HG03469 (cell line): Measurements from ENCODE around the gene CUL7.

Experiments used
- ATAC-seq: cut with Tn5 transposase; IDR thresholded peaks from one replicate; pipeline ENCODE4 v1.9.1; 2021; ENCODE audit warnings: mild to moderate bottlenecking, moderate library complexity, moderate number of reproducible peaks; ENCODE audit not compliant: unreplicated experiment

Gene CUL7

DNA sequence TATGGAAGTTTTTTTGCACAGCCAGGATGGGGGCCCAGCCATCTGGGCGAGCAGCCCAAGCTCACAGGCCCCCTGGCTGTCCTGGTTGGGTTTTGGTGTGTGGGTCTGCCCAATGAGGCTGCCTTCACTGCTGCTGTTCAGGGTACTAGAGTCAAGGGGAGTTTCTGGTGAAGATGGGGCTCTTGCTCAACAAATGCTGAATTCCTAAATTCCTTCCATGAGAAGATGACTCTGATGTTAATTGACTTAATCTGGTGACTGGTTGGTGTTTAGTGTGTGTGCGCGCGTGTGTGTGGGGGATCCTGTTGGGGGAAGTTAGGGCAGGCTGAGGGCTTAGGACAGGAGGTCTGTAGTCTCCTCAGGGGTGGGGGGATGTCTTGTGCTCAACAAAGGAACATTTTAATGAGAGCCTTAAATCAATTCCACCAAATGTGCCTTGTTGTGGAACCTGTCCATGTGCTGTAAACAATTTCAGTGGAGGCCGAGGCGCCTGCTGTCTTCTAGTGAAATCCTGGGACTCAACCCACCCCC is 24.4 kb upstream of the CUL7 start:
- no peak for ATAC-seq

DNA sequence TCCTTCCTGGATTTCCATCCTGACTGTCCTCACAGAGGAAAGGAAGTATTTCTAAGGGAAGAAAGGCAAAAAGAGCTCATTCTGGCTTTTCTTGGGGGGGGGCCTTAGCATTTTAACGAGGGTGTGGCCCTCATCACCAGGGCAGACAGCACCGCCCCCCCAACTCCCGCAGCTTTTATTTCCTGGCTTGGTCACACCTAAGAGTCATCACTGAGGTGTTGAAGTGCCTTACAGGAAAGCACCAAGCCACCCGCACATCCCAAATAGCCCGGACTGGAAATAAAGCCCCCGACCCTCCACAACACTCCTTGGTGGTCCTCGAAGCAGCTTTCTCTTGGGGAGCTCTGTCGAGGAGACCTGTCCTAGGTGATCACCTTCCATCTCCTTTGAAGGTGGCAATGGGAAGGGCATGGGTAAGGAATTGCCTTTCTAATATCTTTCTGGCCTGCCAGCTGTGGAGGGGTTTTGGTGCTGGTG is 23.7 kb upstream of the CUL7 start:
- no peak for ATAC-seq

DNA sequence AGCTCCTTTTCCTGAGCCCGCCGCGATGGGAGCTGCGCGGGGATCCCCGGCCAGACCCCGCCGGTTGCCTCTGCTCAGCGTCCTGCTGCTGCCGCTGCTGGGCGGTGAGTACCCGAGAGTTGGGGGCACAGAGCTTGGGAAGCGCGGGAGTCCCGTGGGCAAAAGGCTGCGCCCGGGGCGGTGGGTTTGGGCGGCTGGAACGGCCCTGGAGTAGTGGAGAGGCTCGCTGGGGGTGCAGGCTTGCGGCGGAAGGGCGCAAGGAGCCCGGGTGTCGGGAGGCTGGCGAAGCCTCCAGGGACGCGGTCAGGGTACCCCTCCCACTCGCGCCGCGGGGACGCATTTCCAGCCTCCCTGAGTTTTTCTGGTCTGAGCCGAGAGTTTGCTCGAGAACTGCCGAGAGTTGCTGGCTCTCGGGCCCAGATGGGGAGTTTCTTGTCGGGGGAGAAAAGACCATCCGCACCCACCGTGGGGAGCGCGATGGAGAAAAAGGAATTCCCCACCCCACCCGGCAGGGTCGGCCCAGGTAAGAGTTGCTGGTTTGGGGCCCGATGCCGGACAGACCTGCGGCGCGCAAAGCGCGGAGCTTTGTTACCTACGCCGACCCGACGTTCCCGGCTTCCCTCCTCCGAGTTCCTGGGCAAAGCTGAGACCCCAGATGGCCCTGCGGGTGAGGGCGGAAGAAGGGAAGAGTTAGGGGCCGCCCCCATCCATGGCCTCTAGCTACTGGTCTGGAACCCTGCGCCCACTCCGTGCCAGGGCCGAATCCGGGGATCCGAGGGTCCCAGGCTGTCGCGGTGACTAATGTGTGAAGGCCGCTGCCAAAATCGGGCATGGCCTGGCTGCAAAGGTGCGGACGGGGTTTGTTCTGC is 23.0 kb upstream of the CUL7 start:
- no peak for ATAC-seq

DNA sequence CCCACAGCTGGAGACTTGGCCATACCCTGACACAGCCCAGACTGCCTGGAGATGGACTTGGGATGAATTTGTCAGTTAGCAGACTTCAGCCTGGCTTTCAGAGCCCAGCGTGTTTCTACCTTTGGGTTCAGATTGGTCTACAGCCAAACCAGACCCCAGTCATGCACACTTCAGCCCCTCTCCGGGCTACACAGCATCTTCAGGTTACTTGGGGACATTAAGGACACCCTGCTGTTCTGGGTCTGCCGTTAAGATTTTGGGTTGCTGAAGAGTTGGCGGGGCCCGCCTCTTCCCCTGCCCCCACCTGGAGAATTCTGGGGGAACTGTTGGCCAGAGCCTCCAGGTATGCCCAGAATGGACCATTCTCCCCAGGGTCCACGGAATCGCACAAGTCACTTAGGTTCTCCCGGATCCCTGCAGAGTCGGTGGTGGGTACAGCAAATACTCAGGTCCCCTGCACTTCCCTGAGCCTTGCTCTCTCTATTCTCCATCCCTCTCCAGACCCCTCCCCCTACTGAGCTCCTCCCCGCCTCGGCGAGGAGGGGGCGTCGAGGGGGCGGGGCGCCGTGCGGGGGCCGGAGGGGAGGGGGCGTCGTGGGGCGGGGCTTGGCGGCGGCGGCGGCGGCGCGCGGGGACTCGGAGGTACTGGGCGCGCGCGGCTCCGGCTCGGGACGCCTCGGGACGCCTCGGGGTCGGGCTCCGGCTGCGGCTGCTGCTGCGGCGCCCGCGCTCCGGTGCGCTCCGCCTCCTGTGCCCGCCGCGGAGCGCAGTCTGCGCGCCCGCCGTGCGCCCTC is 22.2 kb upstream of the CUL7 start, which contains the start of gene PTK7:
Gene PTK7 (plus strand): TSS at position 645 of the 794 bp plus-strand sequence. CDS start 175 bp downstream, outside the sequence.
- ATAC-seq: no peak

DNA sequence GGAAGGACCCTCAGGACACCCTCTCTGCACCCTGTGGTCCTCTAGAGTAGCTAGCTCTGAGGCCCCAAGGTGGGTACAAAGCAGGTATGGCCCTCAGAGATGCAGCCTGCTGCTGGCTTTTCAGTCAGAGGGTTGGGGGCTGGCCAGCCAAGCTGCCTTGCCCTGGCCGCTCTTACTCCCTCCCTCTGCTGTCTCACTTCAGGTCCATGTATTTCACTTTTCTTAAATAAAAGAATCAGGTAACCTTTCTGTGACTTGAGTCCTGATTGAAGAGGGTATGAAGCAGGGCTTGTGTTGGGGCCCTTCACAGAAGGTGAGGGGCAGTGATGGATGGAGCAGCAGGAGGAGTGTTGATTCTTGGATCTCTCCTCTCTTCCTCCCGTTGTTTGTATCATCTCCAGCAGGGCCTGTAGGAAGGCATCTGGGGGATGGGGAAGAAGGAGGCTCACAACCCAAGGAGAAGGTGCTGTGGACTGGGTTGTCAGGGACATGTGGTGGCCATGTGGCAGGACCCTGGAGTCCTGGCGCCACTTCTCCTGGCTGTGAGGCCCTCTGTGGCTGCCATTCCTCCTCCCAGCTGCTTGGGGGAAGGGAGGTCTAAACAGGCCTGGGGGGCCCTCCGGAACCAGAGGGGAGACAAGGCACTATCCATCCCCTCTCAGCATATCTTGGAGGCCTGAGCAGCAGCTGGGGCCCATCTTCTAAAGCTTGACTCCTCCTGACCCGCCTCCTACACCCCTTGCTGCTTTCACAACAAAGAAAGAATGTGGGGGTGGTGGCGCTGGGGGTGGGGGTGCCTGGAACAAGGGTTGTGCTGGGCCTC is 21.4 kb upstream of the CUL7 start:
- no peak for ATAC-seq

DNA sequence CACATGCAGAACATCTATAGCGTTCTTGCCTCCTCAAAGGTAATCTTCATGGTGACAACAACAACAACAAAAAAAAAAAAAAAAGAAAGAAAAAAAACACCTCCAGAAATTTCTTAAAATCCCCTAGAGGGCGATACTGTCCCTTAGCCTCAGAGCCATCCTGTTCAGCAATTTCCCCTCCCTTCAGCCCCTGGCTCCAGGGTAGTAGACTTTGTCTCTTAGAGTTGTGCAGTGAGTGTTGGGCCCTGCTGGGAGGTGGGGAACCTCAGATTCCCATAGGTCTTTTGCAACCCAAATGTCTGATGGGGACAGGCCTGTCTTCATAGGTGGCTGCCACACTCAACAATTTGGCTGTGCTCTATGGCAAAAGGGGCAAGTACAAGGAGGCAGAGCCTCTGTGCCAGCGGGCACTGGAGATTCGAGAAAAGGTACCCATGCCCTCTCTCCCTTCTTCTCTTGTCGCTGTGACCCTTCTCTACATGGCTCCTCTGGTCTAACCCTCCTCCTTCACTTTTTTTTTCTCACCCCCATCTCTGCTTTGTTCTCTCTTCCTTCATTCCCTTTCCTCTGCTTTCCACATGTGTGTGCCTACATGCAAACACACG is 16.5 kb upstream of the CUL7 start:
- no peak for ATAC-seq

DNA sequence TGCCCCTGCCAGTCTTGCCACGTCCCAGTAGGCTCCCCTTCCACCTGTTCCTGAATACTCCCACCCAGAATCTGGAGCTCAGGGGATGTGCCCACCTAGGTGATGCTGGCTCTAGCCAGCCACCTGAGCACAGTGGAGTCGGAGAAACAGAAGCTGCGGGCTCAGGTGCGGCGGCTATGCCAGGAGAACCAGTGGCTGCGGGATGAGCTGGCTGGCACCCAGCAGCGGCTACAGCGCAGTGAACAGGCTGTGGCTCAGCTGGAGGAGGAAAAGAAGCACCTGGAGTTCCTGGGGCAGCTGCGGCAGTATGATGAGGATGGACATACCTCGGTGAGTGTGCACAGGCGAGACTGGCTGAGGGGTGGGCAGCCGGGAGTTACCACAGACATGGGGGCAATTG is 9.2 kb upstream of the CUL7 start:
- ATAC-seq: no peak

DNA sequence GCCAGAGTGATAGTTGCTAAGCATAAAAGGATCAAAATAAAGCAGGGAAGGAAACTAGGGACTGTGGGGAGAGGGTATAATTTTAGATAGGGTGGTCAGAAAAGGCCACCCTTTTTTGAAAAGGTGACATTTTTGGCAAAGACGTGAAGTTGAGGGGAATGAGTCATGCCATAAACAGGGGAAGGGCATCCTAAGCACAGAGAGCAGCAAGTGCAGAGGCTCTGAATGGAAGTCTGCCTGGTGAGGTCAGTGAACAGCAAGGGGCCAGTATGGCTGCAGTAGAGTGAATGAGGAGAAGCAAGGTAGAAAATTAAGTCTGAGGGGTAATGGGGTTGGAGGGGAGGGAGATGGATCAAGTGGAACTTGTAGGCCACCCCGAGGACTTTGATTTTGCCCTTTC is 8.2 kb upstream of the CUL7 start:
- ATAC-seq: no peak

DNA sequence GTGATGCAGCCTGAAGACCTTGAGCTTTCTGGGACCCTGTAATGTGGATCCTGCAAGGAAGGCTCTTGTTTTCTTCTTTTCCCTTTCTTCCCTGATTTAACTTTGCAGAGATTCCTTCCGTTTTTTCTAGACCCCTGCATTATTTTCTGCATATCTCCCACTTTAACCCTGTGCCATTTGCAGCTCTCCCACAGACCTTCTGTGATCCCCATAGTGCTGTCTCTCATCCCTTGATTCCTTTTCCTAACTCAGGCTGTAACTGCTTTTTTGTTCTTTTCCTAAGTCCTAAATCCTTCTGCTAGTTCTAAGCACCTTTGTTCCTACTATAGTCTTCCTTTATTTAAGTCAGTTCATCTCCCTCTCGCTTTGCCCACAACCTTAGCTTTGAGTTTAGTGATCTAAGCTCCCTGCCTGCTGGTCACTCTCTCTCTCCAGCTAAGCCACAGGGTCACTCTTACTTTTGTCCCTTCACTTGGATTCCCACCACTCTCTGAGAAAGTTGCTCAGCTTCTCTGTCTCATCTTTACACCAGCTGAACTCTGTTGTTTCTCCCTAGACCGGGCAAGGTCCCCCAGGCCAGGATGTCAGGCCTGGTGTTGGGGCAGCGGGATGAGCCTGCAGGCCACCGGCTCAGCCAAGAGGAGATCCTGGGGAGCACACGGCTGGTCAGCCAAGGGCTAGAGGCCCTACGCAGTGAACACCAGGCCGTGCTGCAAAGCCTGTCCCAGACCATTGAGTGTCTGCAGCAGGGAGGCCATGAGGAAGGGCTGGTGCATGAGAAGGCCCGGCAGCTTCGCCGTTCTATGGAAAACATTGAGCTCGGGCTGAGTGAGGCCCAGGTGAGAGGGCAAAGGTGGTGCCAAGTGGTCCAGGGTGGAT is 7.3 kb upstream of the CUL7 start:
- ATAC-seq: no peak

DNA sequence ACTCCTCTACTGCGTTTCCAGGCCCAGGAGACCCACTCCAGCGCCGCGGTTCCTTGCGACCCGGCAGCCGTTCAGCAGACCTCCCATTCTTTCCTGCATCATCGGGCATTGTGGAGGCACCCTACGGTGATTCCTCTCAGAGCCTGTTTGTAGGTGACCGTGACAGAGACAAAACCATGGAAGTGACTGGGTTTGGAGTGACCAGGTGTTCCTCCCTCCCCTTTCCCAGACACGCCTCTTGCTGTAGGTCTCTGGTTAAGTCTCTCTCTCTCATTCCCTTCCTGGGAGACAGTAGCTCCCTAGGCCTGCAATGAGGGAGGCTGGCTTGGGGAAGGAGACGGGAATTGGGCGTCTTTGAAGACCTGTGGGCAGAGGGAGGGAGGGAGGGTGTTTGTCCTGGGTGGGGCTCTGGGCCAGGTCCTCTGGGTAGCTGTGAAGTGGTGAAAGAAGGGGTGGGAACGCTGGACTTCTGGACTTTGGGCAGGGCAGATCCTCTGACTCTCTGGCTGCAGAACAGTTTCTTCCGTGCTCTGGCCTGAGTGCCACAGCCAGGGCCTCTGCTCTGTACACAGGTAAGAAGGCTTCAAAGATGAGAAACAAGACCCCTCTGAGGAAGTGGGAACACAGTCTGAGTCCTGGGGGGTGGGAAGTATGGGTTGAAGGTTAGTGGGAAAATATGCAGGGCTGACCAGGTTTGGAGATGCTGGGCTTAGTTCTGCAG is 6.5 kb upstream of the CUL7 start:
- peak; percentile 5 for ATAC-seq

DNA sequence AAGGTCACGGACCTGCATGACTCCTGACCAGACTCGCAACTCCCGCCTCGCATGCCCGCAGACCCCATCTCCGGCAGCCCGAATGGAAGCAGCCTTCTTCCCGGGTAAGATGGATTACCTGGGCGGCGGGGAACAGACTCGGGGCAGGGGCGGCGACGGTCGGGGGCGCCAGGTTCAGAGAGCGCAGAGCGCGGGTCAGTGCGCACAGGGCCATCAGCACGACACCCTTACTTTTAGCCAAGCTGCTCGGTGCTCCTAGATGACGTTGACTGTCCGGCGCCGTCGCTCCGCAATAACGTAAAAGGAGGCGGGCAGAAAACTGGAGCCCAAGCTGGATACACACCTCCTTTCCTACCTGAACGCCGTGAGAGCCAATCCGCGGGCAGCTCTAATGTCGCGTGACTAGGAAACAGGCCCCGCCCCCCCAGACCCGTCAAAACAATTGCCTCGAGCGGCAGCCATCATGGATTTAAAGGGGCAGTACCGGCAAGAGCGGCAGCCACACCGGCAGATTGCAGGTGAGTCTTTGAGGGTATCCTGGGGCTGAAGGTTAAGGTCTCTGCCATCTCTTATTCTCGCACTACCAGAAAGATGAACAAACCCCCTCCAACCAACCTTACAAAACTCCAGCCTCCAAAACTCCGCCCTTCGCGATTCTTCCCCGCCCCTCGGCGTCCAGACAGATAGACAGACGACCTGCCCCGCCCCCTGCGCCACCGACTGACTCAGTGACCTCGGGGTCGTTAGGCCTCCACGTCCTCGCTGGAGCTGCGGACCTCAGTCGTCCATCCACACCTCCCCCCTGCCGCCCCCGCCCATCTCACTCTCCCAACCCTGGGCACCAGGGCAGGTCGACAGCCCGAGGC is 5.8 kb upstream of the CUL7 start, which contains the start of the genes KLC4 and MRPL2:
Gene KLC4 (plus strand): TSS at position 464 of the 866 bp plus-strand sequence. CDS start 1,705 bp downstream, outside the sequence.
Gene MRPL2 (minus strand): TSS at position 267 of the 866 bp plus-strand sequence. CDS start 53 bp downstream, at position 214.
- peak; percentile 78 for ATAC-seq

DNA sequence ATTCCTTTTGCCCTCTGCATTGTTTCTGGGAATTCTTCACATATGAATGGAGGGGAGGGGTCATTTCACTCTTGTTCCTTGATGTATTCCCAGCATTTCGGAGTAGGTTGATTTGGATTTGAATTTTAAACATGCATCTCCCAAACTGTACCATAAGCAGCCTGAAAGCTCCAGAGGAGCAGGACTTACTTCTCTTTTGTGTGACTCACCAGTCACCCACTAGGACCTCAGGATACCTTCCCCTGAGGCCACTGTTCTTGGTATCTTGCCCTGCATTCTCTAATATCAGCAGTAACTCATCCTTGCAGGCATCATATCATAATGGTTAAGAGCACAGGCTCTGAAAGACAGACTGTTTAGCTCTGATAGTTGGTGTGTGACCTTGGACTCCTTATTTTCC is 4.9 kb upstream of the CUL7 start:
- no peak for ATAC-seq

DNA sequence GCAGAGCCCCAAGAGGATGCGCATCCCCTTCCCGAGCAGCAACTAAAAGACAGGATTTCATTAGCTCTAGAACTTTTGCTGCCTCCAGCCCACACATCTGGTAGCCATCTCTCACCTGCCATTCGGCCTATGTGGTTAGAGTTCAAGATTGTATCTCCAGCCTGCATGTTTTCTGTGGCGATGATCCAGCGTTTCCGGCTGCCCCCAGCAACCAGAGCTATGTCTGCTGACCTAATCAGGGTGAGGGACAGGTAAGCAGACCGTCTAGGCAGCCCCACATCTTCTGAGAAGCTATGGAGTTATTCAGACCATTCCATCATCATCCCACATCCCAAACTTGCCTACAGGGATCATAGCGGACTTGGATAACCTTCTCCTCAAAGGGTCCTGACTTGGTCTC is 2.3 kb upstream of the CUL7 start:
- ATAC-seq: no peak

DNA sequence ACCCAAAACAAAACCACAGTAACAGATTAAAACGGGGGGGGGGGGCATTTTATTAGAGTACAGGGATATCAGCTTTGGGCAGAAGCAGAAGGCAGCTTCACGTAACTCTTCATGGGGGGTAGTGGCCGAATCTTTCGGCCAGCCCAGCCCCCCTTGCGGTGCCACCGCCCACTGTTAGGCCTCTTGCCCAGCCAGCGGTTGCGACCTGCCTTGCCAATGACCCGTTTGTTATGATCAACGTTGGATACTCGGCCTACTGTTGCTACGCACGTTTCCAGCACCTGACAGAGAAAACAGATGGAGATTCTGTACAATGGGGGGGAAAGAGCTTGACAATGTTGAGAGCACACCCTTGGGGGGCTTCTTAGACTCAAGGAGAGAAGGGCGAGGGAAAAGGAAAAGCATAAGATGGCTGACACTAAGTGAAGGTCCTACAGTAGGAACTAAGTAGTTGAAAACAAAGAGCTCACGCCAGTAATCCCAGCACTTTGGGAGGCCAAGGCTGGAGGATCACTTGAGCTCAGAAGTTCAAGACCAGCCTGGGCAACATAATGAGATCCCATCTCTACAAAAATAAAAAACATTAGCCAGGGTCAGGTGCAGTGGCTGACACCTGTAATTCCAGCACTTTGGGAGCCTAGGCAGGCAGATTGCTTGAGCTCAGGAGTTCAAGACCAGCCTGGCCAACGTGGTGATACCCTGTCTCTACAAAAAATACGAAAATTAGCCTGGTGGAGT is 724 bp upstream of the CUL7 start:
- ATAC-seq: no peak

DNA sequence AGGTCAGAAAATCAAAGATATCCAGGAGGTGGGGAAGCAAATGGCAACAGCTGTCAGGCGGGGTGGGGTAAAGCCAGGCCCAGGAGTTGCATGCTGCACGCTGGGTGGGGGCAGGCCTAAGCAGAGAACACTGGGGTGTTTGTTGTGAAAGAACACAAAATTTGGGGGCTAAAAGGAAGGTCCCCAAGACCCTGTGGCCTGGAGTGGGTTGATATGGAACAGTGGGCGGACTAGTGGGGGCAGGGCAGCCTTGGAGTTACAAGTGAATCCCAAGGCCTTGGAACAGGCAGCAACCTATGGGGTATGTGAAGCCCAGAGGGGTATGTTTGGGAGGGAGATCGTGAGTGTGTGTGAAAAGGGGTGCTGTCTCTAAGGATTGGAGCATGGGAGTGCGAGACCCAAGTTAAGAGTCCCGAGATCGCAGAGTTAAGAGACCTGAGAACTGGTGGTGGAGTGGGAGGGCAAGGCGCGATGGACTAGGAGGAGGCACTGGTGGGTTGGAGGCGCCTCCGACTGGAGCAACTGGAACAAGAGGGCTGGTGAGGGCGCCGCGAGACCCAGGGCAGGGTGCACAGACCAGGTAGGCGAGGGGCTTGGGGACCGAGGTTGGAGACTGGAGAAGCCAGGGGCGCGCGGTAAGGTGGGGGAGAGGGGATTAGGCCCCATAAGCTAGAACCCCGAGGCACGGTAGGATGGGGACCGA is 658 bp downstream of the CUL7 start:
- no peak for ATAC-seq

DNA sequence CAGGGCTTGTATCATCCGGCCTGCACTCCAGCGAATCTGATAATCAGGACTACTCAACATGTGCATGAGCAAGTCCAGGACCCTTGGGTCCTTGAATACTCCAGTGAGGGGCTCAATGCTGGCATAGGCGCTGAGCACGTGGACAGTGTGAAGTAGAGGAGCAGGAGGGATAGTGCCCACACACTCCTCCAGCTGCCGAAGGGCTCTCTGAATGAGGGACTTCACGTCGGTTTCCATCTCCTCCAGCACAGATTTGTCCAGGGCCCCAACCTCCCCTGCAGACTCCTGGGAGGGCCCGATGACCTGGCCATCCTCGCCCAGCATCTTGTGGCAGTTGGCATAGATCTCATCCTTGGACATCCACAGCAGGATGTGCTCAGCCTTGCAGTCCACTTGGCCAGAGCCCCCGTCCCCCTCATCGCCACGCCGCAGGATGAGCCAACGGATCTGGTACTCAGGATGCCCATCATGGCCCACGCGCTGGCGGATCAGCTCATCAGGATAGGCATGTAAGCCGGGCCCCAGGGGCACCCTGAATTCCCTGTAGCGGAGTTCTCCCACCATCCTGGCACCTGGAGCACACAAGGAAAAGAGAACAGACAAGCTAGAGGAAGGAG is 1.3 kb downstream of the CUL7 start:
- no peak for ATAC-seq
